Measurements from ENCODE around the gene RNF167.

The RNF167 gene

DNA sequence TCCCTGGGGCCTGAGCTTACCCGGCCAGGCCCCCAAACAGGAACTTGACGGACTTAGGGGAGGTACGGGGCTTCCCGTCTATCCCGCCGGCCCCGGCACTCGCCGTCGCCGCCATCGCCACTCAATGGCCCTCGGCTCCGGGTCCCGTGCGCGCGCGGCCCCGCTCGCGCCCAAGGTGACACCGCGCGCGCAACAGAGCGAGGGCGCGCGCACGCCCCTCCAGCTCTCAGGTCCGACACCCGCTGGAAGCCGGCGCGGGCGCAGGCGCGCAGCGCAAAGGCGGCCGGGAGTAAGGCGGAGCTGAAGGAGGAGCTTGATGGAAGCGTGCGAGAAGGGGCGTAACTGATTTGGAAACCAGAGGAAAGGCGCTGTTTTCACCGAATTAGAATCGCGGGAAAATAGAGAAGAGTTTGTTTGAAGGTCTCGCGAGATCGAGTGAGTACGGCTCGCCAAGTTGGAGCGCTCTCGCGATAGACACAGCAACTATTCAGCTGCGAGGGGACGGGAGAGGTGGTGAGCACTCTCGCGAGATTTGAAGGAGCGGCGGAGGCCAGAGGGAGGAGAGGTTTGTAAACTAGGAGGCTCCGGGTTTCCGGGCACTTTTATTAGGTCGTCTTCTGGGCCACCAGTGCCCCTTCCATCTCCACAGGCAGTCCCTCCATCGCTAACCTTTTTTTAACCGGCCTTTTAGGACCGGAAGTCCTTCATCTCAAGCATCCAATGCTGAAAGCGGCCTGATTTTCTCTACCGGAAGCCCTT is at the start of gene RNF167, which contains the start of gene SLC25A11:
Gene RNF167 (plus strand): TSS at position 473 of the 759 bp plus-strand sequence. CDS start 642 bp downstream, outside the sequence.
Gene SLC25A11 (minus strand): TSS at position 251 of the 759 bp plus-strand sequence. CDS start 136 bp downstream, at position 115.
- no peaks in the 10 kb centered on the region for H3K9me3 ChIP-seq (ENCODE audit: control insufficient read depth, insufficient read depth, low read length)
- peak within 1 kb of the TSS; percentile 98 for H3K9ac ChIP-seq (ENCODE audit: low read depth, low read length)
- peaks cover 12% of the 10 kb centered on the region; the same call in 1 of the 2 replicates for H3K4me1 ChIP-seq (ENCODE audit: insufficient read depth, low read length)
- H3K36me3 ChIP-seq (ENCODE audit: insufficient read depth, low read length): peaks cover 4% of the 10 kb centered on the region; the same call in 1 of the 2 replicates

DNA sequence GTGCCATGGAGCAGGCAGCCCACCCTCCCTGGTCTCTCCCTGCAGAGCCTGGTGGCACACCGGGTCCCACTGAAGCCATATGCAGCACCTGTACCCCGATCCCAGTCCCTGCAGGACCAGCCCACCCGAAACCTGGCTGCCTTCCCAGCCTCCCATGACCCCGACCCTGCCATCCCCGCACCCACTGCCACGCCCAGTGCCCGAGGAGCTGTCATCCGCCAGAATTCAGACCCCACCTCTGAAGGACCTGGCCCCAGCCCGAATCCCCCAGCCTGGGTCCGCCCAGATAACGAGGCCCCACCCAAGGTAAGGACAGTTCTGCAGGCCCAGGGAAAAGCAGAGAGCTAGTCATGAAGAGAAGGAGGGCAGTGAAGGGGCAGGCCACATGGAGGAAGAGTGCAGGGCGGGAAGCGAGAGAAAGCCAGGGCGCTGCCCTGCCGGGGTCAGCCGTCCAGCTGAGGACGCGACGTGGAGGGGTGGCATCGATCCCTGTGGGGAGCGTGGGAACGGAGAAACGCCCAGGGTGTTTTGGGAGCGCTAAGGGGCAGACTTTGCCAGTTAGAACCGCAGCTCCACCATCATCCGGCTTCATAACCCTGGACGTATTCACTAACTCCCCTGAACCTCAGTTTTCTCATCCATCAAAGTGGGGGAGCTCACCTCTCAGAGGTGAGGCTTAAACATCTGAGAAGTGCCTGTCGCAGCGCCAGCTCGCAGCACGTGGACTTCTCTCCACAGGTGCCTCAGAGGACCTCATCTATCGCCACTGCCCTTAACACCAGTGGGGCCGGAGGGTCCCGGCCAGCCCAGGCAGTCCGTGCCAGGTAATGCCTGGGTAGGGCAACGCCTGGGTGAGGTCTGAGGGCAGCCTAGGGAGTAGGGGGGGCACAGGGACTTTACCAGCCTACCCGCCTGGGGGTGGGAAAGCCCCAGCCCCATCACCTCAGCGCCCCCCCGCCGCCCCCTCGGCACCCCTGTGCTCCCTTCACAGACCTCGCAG is 48.4 kb upstream of the RNF167 start:
- Histone ChIP-seq H3K36me3 (ENCODE audit: insufficient read depth, low read length) (peaks cover 12% of the 10 kb centered on the region; the same call in 1 of the 2 replicates), H3K4me1 (ENCODE audit: insufficient read depth, low read length) (no peaks in the 10 kb centered on the region; the same call in 1 of the 2 replicates), H3K9me3 (ENCODE audit: control insufficient read depth, insufficient read depth, low read length) (no peaks in the 10 kb centered on the region), H3K9ac (ENCODE audit: low read depth, low read length) (no peak overlapping the region)

DNA sequence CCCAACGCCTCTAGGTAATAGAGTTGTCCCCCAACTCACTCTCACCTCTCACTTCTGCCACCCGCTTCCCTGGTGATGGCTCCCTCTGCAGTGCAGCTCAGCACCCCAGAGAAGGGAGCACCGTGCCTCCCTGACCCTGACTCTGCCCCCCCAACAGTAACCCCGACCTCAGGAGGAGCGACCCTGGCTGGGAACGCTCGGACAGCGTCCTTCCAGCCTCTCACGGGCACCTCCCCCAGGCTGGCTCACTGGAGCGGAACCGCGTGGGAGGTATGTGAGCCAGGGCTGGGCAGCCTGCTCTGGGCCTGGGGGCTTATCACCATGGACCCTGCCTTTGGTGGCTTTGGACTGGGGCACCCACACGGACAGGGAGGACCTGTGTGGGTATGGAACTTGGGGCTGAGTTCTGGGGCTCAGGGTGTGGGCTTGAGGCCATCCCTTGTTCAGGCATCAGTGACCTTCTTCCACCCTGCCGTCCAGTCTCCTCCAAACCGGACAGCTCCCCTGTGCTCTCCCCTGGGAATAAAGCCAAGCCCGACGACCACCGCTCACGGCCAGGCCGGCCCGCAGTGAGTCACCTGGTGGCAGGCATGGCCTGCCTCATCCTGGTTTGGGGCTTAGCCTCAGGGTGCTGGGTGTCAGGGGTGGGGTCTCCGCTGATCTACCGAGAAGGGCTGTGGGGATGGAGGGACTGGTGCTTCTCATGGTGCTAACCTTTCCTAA is 47.4 kb upstream of the RNF167 start:
- Histone ChIP-seq H3K4me1 (ENCODE audit: insufficient read depth, low read length) (no peaks in the 10 kb centered on the region; the same call in 1 of the 2 replicates), H3K9me3 (ENCODE audit: control insufficient read depth, insufficient read depth, low read length) (no peaks in the 10 kb centered on the region), H3K36me3 (ENCODE audit: insufficient read depth, low read length) (peaks cover 6% of the 10 kb centered on the region; the same call in 1 of the 2 replicates), H3K9ac (ENCODE audit: low read depth, low read length) (no peak overlapping the region)

DNA sequence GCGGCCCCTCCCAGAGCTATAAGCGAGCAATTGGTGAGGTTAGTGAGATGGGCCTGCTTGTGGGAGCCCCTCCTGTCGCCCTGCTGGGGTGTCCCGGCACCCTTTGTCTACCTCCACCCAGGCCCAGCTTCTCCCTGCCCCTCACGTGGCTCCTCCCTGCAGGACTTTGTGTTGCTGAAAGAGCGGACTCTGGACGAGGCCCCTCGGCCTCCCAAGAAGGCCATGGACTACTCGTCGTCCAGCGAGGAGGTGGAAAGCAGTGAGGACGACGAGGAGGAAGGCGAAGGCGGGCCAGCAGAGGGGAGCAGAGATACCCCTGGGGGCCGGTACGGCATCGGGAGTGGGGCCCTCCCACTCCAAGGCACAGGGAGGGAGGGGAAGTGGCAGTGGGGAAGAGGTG is 46.8 kb upstream of the RNF167 start:
- no peaks in the 10 kb centered on the region for H3K9me3 ChIP-seq (ENCODE audit: control insufficient read depth, insufficient read depth, low read length)
- H3K36me3 ChIP-seq (ENCODE audit: insufficient read depth, low read length): peaks cover 6% of the 10 kb centered on the region; the same call in 1 of the 2 replicates
- H3K4me1 ChIP-seq (ENCODE audit: insufficient read depth, low read length): no peaks in the 10 kb centered on the region; the same call in 1 of the 2 replicates
- no peak overlapping the region for H3K9ac ChIP-seq (ENCODE audit: low read depth, low read length)

DNA sequence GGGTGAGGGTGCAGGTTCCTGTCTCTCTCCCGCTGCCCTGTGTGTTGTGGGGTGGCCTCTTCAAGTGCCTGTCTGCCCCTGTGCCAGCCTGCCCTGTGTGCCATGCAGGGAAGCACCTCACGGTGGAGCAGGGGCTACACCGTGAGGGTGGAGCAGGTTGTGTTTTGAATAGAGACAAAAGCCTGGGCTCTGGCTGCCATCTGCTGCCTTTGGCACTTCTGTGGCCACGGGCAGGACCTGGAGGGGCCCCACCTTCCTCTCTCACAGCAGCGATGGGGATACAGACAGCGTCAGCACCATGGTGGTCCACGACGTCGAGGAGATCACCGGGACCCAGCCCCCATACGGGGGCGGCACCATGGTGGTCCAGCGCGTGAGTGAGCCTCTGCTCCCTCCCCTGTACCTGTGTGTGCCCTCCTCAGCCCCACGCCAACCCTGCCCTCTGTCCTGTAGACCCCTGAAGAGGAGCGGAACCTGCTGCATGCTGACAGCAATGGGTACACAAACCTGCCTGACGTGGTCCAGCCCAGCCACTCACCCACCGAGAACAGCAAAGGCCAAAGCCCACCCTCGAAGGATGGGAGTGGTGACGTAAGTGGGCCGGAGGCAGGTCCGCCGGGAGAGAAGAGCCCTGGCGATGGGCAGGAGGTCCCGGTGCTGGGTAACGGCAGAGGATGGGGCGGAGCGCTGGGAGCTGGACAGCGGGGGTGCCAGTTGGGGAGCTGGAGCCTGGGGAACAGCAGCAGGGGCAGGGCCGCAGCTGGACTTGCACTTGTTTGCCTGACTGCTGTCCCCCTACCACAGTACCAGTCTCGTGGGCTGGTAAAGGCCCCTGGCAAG is 46.1 kb upstream of the RNF167 start:
- H3K9ac ChIP-seq (ENCODE audit: low read depth, low read length): no peak overlapping the region
- H3K4me1 ChIP-seq (ENCODE audit: insufficient read depth, low read length): no peaks in the 10 kb centered on the region; the same call in 1 of the 2 replicates
- H3K36me3 ChIP-seq (ENCODE audit: insufficient read depth, low read length): 0 out of 2 replicates have a peak, but pooled peaks cover 6% of the 10 kb centered on the region
- H3K9me3 ChIP-seq (ENCODE audit: control insufficient read depth, insufficient read depth, low read length): no peaks in the 10 kb centered on the region

DNA sequence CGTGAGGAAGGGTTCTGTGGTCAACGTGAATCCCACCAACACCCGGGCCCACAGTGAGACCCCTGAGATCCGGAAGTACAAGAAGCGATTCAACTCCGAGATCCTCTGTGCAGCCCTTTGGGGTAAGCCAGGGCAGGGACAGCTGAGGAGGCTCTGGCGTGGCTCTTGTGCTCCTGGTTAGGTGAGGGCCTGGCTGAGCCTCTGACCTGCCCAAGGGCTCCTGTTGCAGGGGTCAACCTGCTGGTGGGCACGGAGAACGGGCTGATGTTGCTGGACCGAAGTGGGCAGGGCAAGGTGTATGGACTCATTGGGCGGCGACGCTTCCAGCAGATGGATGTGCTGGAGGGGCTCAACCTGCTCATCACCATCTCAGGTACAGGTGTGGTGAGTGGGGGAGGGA is 44.9 kb upstream of the RNF167 start:
- Histone ChIP-seq H3K9ac (ENCODE audit: low read depth, low read length) (no peak overlapping the region), H3K9me3 (ENCODE audit: control insufficient read depth, insufficient read depth, low read length) (no peaks in the 10 kb centered on the region), H3K36me3 (ENCODE audit: insufficient read depth, low read length) (0 out of 2 replicates have a peak, but pooled peaks cover 6% of the 10 kb centered on the region), H3K4me1 (ENCODE audit: insufficient read depth, low read length) (no peaks in the 10 kb centered on the region; the same call in 1 of the 2 replicates)

DNA sequence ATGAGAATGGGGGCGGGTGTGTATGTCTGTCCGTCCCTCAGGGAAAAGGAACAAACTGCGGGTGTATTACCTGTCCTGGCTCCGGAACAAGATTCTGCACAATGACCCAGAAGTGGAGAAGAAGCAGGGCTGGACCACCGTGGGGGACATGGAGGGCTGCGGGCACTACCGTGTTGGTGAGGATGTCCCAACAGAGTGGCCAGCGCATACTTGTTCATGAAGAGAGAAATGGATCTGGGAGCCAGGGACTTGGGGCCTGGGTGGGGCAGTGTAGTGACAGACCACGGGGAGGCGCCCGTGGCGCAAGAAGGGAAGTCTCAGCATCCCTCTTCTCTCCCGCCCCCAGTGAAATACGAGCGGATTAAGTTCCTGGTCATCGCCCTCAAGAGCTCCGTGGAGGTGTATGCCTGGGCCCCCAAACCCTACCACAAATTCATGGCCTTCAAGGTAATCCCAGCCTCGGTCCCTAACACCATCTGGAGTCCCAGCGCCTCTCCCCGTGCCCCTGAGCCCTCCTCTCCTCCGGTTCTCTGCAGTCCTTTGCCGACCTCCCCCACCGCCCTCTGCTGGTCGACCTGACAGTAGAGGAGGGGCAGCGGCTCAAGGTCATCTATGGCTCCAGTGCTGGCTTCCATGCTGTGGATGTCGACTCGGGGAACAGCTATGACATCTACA is 44.3 kb upstream of the RNF167 start:
- H3K9ac ChIP-seq (ENCODE audit: low read depth, low read length): no peak overlapping the region
- no peaks in the 10 kb centered on the region for H3K36me3 ChIP-seq (ENCODE audit: insufficient read depth, low read length)
- no peaks in the 10 kb centered on the region for H3K9me3 ChIP-seq (ENCODE audit: control insufficient read depth, insufficient read depth, low read length)
- no peaks in the 10 kb centered on the region; the same call in 1 of the 2 replicates for H3K4me1 ChIP-seq (ENCODE audit: insufficient read depth, low read length)

DNA sequence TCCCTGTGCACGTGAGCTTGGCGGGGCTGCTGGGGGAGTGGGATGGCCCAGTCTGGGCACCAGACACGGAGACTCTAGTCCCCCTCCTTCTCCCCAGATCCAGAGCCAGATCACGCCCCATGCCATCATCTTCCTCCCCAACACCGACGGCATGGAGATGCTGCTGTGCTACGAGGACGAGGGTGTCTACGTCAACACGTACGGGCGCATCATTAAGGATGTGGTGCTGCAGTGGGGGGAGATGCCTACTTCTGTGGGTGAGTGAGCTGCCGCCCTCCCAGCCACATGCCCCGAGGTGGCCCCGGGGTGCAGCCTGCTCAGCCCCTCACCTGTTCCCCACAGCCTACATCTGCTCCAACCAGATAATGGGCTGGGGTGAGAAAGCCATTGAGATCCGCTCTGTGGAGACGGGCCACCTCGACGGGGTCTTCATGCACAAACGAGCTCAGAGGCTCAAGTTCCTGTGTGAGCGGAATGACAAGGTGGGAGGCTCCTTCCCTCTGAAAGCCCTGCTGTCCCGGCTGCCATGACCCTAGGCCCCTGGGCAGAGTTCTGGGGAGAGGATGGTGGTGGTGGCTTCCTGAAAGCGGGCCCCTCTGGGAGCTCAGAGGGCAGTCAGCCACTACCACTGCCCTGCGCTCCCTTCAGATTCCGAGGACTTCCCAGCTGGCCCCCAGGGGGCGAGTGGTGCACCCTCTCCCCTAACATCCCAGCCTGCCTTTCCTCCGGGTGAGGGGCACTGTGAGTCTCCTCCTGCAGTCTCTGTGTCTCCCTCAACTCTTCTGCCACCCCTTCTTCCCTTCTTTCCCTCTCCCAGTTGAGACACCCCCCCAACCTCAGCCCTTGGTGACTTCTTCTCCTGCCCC is 43.5 kb upstream of the RNF167 start:
- Histone ChIP-seq H3K9ac (ENCODE audit: low read depth, low read length) (no peak overlapping the region), H3K9me3 (ENCODE audit: control insufficient read depth, insufficient read depth, low read length) (no peaks in the 10 kb centered on the region), H3K4me1 (ENCODE audit: insufficient read depth, low read length) (no peaks in the 10 kb centered on the region; the same call in 1 of the 2 replicates), H3K36me3 (ENCODE audit: insufficient read depth, low read length) (no peaks in the 10 kb centered on the region)

DNA sequence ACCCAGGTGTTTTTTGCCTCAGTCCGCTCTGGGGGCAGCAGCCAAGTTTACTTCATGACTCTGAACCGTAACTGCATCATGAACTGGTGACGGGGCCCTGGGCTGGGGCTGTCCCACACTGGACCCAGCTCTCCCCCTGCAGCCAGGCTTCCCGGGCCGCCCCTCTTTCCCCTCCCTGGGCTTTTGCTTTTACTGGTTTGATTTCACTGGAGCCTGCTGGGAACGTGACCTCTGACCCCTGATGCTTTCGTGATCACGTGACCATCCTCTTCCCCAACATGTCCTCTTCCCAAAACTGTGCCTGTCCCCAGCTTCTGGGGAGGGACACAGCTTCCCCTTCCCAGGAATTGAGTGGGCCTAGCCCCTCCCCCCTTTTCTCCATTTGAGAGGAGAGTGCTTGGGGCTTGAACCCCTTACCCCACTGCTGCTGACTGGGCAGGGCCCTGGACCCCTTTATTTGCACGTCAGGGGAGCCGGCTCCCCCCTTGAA is 42.8 kb upstream of the RNF167 start:
- H3K9me3 ChIP-seq (ENCODE audit: control insufficient read depth, insufficient read depth, low read length): no peaks in the 10 kb centered on the region
- no peak overlapping the region for H3K9ac ChIP-seq (ENCODE audit: low read depth, low read length)
- H3K4me1 ChIP-seq (ENCODE audit: insufficient read depth, low read length): no peaks in the 10 kb centered on the region; the same call in 1 of the 2 replicates
- H3K36me3 ChIP-seq (ENCODE audit: insufficient read depth, low read length): no peaks in the 10 kb centered on the region

DNA sequence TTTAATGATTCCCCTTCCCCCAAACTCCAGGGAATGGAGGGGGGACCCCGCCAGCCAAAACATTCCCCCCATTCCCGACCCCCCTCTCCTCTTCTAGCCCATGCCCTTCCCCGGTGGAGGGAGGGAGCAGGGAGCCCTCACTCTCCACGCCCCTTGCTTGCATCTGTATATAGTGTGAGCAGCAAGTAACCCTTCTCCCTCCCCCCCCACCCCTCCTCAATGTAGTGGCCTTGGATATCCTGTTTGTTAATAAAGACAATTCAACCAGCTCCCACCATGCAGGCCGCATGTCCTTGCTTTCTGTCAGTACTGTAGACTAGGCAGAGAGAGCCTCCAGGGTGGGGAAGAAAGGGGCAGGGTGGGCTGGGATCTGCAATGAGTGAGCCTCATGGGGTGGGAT is 42.3 kb upstream of the RNF167 start:
- Histone ChIP-seq H3K4me1 (ENCODE audit: insufficient read depth, low read length) (peaks cover 5% of the 10 kb centered on the region; the same call in 1 of the 2 replicates), H3K9me3 (ENCODE audit: control insufficient read depth, insufficient read depth, low read length) (no peaks in the 10 kb centered on the region), H3K36me3 (ENCODE audit: insufficient read depth, low read length) (no peaks in the 10 kb centered on the region), H3K9ac (ENCODE audit: low read depth, low read length) (no peak overlapping the region)

DNA sequence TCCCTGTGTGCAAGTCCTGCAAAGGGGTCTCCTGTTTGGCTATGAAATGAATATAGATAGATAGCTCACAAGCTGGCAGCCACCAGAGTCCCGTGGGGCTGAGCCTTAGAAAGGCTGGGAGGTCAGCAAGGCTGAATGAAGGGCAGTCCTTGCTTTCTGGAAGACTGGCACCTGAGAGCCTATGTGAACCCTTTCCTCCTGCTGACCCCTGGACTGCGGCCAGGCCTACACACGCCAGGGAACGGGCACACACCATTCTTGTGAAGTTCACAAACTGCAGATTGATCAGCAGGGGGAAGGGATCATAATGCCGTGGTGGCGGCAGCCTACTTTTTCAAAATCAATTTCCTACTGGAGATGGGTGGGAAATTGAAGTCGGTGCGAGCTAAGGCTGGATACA is 41.7 kb upstream of the RNF167 start:
- Histone ChIP-seq H3K4me1 (ENCODE audit: insufficient read depth, low read length) (peaks cover 9% of the 10 kb centered on the region; the same call in 1 of the 2 replicates), H3K9me3 (ENCODE audit: control insufficient read depth, insufficient read depth, low read length) (no peaks in the 10 kb centered on the region), H3K9ac (ENCODE audit: low read depth, low read length) (peak overlapping the region; percentile 66; the same call in 1 of the 2 replicates), H3K36me3 (ENCODE audit: insufficient read depth, low read length) (no peaks in the 10 kb centered on the region)

DNA sequence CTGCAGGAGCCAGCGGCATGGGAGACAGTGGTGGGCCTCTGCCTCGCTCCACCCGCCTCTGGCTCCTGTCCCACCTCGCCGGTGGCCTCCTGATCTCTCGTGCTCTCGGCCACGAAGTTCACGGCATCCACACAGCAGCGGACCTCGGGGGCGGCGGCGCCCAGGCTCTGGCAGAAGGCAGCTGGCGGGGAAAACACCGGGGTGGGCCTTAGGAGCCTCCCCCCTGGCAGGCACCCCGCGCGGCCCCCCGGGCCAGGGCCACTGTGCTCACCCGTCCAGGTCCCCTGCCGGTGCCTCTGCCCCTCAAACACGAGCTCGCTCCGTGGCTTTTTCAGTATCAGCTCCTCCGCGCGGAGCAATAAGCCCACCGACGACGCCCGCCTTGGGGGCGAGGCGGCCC is 41.1 kb upstream of the RNF167 start:
- peaks cover 10% of the 10 kb centered on the region; the same call in 1 of the 2 replicates for H3K4me1 ChIP-seq (ENCODE audit: insufficient read depth, low read length)
- peak overlapping the region; percentile 66; the same call in 1 of the 2 replicates for H3K9ac ChIP-seq (ENCODE audit: low read depth, low read length)
- no peaks in the 10 kb centered on the region for H3K36me3 ChIP-seq (ENCODE audit: insufficient read depth, low read length)
- no peaks in the 10 kb centered on the region for H3K9me3 ChIP-seq (ENCODE audit: control insufficient read depth, insufficient read depth, low read length)

All from ES-I3 (cell line).